Ramos (cell line): ENCODE data around the gene XXYLT1.
"Not testable (repeated sequence)": the region's sequence is repeated elsewhere in the genome, so short reads cannot be mapped to it uniquely, and the experiment has no call there.

Experiments
- in situ Hi-C: fragments of 300-500 bp; cut with MboI; formaldehyde crosslinking; loops from one replicate; pipeline ENCODE4 v1.14.3; 2022; ENCODE audit warnings: low sequenced_read_pairs; ENCODE audit not compliant: unreplicated experiment

The XXYLT1 gene

DNA sequence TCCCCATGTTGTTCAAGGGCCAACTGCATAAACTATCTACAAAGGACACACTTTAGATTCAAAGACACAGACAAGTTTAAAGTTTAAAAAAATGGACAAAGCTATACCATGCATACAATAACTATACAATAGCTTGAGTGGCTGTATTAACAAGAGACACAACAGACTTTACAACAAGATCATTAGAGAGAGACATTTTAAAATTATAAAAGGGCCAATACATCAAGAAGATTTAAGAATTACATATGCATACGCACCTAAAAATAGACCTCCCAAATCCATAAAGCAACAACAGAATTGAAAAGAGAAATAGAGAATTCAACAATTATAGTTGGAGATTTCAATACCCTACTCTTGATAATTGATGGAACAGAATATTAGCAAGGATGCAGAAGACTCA is 79.4 kb downstream of the XXYLT1 start:
- in situ Hi-C loops, result no loop called here

DNA sequence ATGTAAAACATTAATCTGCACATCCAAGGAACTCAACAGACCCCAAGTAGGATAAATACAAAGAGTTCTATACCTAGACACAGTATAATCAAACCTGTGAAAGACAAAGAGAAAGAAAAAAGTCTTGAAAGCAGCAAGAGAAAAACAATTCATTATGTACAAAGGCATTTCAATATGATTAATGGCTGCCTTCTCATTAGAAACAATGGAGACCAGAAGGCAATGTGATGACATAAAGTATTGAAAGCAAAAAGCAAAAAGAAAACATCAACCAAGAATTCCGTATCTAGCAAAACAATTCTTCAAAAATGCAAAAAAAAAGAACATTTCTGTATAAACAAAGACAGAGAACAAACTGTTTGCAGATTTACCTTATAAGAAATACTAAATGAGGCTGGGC is 81.1 kb downstream of the XXYLT1 start:
- in situ Hi-C loops, result no loop called here

DNA sequence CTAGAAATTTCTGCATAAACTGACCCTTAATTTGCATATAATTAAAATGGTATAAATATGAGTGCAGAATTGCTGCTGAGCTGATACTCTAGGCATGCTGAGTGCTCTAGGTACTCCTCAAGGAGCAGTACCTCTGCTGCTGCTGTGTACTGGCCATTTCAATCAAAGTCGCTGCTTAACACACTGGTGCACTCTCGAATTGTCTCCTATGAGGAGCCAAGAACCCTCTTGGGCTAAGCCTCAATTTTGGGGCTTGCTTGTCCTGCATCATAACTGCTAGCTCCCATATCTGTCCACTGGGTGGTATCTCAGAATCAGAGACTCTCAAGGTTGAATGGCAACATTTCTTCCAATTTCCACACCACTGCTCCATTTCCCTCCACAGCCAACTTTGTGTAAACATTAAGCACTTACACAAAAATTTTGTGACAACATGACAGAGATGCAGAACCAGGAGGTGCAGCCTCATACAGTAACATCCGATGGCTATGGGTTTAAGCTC is 82.5 kb downstream of the XXYLT1 start:
- in situ Hi-C loops, result no loop called here

DNA sequence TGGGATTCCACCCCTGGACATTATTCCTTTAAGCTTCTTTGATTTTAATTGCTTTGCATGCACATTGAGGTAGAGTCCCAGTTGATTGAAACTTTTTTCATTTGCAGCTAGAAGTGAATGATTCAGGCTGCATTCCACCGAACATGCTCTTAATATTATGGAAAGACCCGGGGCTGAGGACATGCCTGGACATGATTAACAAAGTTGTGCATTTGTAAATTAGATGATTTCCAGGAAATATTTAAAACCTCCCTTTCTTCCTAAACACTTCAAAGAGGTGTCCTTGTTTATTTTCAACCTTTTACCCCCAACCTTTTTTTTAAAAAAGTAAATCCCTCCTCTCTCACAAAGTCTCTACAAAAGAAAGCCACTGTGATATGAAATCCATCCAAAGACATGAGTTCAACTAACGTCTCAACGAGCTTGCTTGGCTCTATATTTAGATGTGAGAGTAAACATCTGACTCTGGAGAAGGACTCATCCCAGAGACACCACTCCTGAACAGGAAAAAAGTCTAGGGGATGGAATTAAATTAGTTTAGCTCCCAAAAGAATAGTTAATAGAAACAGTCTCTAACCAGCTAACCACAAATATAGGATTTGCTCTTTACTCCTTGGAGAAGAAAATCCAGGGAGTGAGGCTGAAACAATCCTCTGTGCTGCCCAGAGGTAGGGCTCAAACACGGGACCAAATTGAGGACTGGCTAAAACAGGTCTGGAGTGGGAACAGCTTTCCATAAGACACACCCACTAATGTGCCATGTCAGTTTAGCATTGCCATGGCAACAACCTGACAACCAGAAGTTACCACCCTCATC is 83.1 kb downstream of the XXYLT1 start:
- in situ Hi-C loops, result no loop called here

DNA sequence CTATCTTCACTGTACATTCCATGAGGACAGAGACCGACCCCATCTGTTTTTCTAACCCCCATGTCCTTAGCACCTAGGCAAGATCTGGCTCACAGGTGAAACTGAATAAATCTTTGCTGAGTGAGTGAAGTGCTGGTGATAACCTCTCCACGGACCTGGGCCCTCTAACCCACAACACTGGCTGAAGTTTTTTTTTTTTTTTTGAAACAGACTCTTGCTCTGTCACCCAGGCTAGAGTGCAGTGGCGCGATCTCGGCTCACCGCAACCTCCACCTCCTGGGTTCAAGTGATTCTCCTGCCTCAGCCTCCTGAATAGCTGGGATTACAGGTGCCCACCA is 84.3 kb downstream of the XXYLT1 start:
- in situ Hi-C loops, result not testable (repeated sequence)

DNA sequence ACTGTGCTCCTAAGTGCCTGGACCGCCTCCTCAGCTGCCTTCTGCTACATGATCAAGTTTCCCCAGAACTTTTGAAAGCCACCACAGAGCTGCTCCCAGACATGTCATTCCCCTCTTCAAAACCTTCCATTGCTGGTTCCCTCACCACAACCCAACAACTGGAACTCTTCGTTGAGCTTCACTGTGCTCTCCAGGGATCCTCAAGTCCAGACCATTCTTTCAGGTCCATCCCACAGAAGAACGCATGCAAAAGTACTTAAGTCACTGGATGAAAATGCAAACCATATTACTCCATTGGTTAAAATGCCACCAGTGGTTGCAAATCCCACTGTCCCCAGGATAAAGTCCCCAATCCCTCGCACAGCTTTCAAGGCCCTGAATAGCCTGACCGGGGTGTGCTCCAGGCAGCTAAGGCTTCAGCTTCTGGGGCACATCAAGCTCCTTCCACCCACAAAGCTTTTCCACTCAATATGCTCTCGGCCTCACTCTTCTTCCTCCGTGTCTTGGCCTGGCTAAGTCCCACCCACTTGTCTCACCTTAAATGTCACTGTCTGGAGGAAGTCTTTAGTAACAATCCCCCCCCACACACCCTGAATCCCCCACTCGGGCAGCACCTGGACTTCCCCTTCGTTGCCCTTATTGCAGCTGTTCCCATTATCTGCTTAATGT is 84.8 kb downstream of the XXYLT1 start:
- in situ Hi-C loops, result no loop called here

DNA sequence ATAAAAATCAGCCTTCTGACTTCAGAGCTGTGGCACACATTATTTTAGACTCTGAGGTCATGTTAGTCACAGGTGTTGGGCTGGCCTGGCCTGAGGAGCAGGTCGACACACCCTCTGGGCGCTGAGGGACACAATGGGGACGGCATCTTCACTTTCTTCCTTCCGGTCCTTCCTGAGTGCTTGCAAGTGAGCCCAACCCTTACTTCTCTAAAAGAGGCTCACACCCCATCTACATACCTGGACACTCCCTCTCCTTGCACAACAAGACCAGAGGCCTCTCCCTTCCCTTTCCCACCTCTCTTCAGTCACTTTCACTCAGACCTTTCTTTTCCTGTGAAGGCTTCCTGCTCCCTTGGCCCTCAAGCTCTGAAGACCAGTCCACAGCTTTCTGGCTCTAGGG is 85.4 kb downstream of the XXYLT1 start:
- in situ Hi-C loops, result no loop called here

DNA sequence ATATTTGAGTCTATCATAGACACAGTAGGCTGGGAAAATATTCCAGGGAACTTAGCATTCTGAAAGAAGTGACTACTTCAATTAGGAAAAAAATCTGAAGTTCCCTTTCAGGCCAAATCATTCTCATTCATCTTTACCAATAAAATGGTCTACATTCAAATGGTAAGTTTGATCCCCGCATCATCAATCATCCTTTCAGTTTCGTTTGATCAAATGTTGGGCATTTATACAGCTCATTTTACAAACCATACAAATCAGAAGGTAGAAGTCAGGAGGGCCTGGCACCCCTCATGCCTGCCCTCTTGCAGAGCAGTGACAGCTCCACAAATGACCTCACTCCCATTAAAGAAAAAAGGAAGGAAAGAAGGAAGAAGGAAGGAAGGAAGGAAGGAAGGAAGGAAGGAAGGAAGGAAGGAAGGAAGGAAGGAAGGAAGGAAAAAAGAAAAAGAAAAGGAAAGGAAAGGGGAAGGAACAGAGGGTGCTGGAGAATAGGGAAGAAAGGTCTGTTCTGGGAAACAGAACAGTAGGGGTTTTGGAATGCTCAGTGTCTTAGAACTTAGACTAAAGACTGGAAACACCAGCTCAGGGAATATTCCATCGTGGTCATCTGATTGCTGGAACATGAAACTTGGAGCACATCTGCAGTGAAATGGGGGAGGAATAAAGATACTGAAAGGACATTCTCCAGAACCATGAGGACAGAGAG is 86.1 kb downstream of the XXYLT1 start:
- in situ Hi-C loops, result no loop called here

DNA sequence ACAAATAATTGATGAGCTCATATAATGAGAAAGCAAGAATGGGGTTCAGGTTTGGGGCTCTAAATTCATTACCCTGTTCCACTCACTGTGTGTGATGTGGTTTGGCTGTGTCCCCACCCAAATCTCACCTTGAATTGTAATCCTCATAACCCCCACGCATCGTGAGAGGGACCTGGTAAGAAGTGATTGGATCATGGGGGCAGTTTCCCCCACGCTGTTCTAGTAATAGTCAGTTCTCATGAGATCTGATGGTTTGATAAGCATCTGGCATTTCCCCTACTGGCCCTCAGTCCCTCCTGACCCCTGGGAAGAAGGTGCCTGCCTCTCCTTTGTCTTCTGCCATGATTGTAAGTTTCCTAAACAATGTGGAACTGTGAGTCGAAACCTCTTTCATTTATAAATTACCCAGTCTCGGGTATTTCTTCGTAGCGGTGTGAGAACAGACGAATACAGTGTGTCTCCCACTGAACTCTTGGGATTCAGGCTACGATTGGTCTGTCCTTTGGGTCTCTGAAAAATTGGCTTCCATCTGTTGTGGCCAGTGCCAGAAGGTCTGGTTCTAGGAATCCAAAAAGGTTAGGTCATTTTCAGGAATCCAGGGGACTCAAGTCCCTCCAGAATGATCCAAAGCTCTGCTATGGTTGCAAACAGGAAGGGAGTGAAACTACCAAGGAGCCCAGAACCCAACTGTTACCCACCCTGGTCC is 87.7 kb downstream of the XXYLT1 start:
- in situ Hi-C loops, result no loop called here

DNA sequence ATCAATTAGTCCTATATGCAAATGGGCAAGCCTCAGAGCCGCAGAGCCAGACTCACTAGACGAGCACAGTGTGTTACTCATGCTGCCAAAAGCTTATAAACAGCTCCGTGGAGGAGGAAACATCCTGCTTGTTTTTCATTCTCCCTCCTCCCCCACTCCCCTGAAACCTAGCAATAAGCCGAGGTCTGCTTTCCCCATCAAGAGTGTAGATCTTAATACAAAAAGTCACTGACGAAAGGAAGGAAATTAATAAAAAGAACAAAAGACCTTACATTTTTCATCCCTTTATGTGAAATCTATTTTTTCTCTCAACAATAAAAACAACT is 88.5 kb downstream of the XXYLT1 start:
- in situ Hi-C loops, result no loop called here

DNA sequence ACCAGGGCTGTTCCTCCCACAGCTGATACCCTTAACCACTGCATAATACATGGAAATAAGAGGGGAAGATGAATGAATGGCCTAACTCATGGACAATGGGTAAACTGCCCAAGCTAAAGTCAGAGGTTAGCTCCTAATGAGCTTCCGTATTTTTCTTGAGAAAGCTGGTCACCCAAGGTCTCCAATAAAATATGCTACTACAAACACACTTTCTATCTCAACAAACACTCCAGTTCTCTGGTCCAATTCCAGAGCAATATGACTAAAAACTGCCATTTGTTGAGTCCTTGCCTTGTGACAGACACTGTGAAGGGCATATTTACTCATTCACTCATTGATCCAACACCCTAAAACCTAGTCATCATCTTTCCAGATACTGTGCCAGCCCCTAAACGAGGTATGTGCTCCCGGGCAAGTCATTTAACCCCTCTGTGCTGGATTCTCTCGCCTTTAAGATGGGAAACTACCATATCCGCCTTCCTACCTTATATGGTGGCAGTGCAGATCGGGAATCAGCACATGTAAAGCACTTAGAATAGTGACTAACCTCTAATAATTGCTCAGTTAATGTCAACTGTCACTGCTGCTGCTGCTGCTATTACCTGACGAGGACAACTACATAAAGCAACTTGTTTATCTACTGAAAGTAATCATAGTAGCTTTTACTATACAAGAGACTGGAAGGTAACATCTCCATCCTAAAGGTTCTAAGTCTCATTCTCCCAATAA is 89.1 kb downstream of the XXYLT1 start:
- in situ Hi-C loops, result no loop called here

DNA sequence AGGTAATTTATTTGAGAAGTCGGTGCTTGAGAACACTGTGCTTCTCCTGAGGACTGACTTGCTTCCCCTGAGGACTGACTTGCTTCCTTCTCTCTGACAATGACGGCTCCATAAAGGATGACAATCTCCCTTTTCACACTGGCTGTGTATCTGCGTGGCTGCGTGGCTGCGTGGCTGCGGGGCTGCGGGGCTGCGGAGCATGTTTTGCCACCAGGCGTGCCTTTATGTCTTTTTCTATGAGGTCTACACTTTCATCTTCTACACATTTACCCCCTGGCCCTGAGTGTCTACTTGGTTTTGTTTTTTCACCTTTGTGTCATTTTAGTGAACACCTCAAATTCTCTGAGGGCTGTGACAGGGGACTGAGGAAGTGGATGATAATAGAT is 89.9 kb downstream of the XXYLT1 start:
- in situ Hi-C loops, result no loop called here

DNA sequence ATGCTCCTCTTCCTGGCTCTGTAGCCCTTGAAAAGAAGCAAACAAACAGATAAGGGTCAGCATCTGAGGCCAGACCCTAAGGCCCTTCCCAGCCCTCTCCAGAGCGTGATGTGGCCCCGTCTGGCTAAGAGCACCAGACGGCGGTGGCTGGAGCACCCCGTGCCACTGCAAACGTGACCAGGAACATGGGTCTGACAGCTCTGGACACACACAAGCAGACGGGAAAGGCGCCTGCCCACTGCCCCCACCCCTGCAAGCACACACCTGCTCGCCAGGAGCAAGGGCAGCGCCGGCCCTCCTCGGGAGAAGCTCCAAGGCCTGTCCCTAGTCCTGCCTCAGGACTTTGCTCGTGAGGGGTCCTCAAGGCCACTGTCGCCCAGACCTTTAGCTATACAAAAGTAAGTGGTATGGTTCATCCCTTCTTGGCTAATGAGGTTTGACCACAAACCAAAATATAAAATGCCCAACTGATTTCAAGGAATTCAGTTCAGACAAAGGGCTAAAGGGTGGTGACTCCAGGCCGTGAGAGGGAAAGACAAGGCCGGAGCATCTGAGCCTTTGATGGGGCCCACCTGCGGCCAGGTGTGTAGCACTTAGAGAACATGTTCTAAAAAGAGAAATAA is 90.4 kb downstream of the XXYLT1 start:
- in situ Hi-C loops, result no loop called here

DNA sequence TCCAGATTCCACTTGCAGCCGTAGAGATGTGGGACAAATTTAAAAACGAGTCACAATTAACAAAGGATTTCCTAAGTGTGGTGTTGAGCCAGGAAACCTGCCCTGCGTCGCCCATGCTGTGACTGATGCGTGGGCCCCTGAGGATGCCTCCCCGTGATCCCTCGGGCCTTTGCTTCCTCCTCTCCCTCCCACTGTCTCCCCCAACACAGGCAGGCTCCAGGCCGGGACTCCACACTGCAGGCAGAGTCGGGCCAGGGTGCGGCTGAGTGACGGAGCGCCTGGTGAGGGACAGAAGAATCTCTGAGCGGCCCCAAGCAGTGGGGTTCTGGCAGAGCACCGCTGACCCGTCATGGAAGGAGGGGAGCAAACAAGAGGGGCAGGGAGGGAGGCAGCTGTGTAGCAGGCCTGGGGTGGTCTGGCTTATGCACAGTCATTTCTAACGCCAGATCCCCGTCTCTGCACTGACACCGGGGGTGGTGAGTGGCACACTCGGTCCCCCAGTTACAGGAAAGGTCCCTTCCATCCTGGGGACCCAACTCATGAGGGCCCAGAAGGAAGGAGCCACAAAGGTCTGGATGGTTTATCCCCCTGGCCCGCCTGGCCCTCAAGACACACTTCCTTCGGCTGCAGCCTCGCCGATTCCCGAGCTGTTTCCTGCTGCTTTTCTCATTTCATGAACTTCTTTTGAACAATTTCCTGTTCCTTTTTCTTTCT is 91.0 kb downstream of the XXYLT1 start:
- in situ Hi-C loops, result no loop called here

DNA sequence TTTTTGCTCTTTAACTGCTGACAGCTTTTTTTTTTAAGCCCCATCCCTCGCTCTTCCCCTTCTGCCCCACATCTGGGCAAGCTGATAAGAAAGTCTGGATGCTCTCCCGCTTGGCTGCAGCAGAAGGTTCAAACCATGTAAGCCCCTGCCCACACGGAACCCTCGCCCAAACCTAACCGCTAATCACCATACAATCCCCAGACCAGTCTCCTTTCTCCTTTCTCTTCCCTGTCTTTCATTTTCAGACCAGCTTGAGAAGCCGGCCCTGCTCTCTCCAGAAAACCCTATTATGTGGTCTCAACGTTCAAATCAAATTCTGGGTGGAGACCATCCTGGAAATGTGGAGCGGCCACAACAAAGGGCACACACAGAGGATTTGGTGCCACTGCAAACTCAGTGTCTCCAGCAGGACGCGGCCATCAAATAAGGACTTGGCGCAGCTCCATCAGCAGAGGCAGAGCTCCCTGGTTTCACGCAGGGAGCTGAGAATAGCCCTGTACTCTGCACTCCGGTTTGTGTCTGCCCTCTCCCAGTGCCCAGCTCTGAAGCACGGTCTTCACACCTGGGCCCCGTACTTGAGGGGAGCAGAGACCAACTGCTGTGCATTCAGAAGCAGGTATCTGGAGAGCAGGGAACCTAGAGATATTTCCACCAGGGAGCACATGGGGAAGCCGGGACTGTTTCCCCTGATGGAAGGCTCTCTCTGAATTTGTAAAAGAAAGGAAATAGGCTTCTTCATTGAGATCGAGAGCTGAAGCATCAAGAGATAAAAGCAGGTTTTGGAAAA is 92.6 kb downstream of the XXYLT1 start:
- in situ Hi-C loops, result no loop called here

DNA sequence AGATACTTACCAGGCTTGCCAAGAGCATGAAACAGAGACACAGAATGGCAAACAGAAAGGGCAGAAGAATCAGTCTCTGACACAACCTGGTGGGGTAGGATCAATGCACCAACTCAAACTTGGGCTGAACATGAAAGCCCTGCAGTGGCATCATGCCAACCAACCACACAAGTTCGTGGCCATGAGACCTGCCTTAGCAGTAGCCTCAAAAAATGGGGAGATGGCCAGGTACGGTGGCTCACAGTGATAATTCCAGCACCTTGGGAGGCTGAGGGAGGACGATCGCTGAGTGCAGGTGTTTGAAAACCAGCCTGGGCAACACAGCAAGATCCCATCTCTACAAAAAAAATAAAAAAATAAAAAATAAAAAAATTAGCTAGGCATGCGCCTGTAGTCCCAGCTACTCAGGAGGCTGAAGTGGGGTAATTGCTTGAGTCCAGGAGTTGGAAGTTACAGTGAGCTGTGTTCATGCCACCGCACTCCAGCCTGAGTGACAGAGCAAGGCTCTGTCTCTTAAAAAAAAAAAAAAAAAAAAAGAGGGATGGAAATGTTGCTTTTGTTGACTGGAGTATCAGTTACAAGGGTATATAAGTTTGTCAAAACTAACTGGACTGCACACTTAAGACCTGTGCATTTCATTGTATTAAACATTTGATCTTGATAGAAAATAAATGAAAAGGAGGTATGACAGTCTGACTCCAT is 93.4 kb downstream of the XXYLT1 start:
- in situ Hi-C loops, result no loop called here

DNA sequence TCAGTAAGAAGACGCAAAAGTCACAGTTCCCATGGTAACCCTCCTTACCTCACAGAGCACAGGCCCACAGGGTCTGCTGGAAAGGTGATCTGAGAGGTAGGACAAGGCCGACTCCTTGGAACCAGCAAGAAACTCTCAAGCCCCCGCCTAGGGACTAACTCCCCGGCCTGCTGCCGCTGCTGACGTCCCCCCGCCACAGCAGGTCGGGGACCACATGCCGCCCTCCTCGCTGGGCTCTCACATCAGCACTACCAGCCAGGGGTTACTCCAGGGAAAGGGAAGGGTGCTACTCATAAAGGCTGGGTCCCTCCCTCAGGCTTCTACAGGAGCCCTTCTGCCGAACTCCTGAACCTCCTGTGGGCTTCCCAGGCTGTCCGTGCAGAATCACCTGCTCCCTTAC is 94.2 kb downstream of the XXYLT1 start:
- in situ Hi-C loops, result no loop called here
